H9 (cell line): ENCODE results near the gene PRKCG. TPM values are rescaled to one million over a fixed set of nuclear protein-coding genes. Genes with fewer than 3 reads are reported as not detected.

Experiments used
- DNase-seq: peaks from one replicate; pipeline ENCODE4 v3.0.0-alpha.2; 2017
- H2AFZ ChIP-seq: one replicate; pipeline ENCODE4 v1.6.1; 2013; ENCODE audit warnings: mild to moderate bottlenecking, low read length, control low read depth, moderate library complexity
- H2AK5ac ChIP-seq: 2 replicates; pipeline ENCODE4 v1.6.1; 2013; ENCODE audit warnings: low read length, control low read depth, mixed read lengths; ENCODE audit not compliant: insufficient read length
- H2BK120ac ChIP-seq: one replicate; pipeline ENCODE4 v1.6.1; 2013; ENCODE audit warnings: low read depth, mild to moderate bottlenecking, low read length, control low read depth, inconsistent platforms; ENCODE audit not compliant: poor library complexity, severe bottlenecking
- H2BK12ac ChIP-seq: 2 replicates; pipeline ENCODE4 v1.6.1; 2013; ENCODE audit warnings: low read length, control low read depth, mixed read lengths, low read depth; ENCODE audit not compliant: insufficient read length
- H2BK15ac ChIP-seq: 2 replicates; pipeline ENCODE4 v1.6.1; 2013; ENCODE audit warnings: low read depth, low read length, control low read depth
- H2BK20ac ChIP-seq: one replicate; pipeline ENCODE4 v1.6.1; 2013; ENCODE audit warnings: low read depth, mild to moderate bottlenecking, low read length, control low read depth, inconsistent platforms; ENCODE audit not compliant: poor library complexity, severe bottlenecking
- H2BK5ac ChIP-seq: 2 replicates; pipeline ENCODE4 v1.6.1; 2013; ENCODE audit warnings: low read length, control low read depth, mixed read lengths; ENCODE audit not compliant: insufficient read length
- H3K14ac ChIP-seq: 2 replicates; pipeline ENCODE4 v1.6.1; 2013; ENCODE audit warnings: low read length, control low read depth; ENCODE audit not compliant: insufficient read depth
- H3K18ac ChIP-seq: 2 replicates; pipeline ENCODE4 v1.6.1; 2013; ENCODE audit warnings: low read depth, mild to moderate bottlenecking, mixed read lengths, low read length, control low read depth; ENCODE audit not compliant: insufficient read length
- H3K23ac ChIP-seq: 2 replicates; pipeline ENCODE4 v1.6.1; 2013; ENCODE audit warnings: low read length, control low read depth, mixed read lengths, low read depth; ENCODE audit not compliant: insufficient read length
- H3K23me2 ChIP-seq: 2 replicates; pipeline ENCODE4 v1.6.1; 2013; ENCODE audit warnings: low read depth, mild to moderate bottlenecking, mixed read lengths, low read length, control low read depth; ENCODE audit not compliant: insufficient read length, poor library complexity, severe bottlenecking
- H3K27ac ChIP-seq: 2 replicates; pipeline ENCODE4 v1.5.1; 2013; ENCODE audit warnings: low read length, control low read depth, mixed read lengths, low read depth; ENCODE audit not compliant: insufficient read length
- H3K27me3 ChIP-seq: 2 replicates; pipeline ENCODE4 v1.6.1; 2013; ENCODE audit warnings: low read length, control low read depth, inconsistent platforms; ENCODE audit not compliant: insufficient read depth
- H3K4ac ChIP-seq: 2 replicates; pipeline ENCODE4 v1.6.1; 2013; ENCODE audit warnings: low read depth, mild to moderate bottlenecking, control low read depth, inconsistent platforms, low read length, moderate library complexity
- H3K4me1 ChIP-seq: 2 replicates; pipeline ENCODE4 v1.6.1; 2013; ENCODE audit warnings: low read length, control low read depth, inconsistent platforms; ENCODE audit not compliant: insufficient read depth
- H3K4me2 ChIP-seq: 2 replicates; pipeline ENCODE4 v1.6.1; 2013; ENCODE audit warnings: low read length, control low read depth, mixed read lengths; ENCODE audit not compliant: insufficient read length, insufficient read depth
- H3K56ac ChIP-seq: 2 replicates; pipeline ENCODE4 v1.6.1; 2013; ENCODE audit warnings: low read depth, mild to moderate bottlenecking, mixed read lengths, low read length, control low read depth; ENCODE audit not compliant: insufficient read length
- H3K79me1 ChIP-seq: 2 replicates; pipeline ENCODE4 v1.6.1; 2013; ENCODE audit warnings: low read depth, mild to moderate bottlenecking, moderate library complexity, low read length, control low read depth, inconsistent platforms; ENCODE audit not compliant: insufficient read depth, poor library complexity, severe bottlenecking
- H3K79me2 ChIP-seq: 2 replicates; pipeline ENCODE4 v1.6.1; 2013; ENCODE audit warnings: low read length, control low read depth, inconsistent platforms; ENCODE audit not compliant: insufficient read depth
- H3K9ac ChIP-seq: 2 replicates; pipeline ENCODE4 v1.6.1; 2013; ENCODE audit warnings: low read length, control low read depth, mixed read lengths; ENCODE audit not compliant: insufficient read length; ENCODE audit errors: extremely low read depth
- H3K9me3 ChIP-seq: one replicate; pipeline ENCODE4 v1.6.1; 2013; ENCODE audit warnings: low read depth, low read length, inconsistent platforms; ENCODE audit not compliant: control insufficient read depth
- H3T11ph ChIP-seq: one replicate; pipeline ENCODE4 v1.6.1; 2013; ENCODE audit warnings: mild to moderate bottlenecking, low read length, control low read depth, inconsistent platforms
- H4K20me1 ChIP-seq: one replicate; pipeline ENCODE4 v1.6.1; 2013; ENCODE audit not compliant: control insufficient read depth, insufficient read length, insufficient read depth
- H4K5ac ChIP-seq: 2 replicates; pipeline ENCODE4 v1.6.1; 2013; ENCODE audit warnings: low read depth, mild to moderate bottlenecking, mixed read lengths, low read length, control low read depth; ENCODE audit not compliant: insufficient read length
- H4K8ac ChIP-seq: replicated peaks from 2 replicates; pipeline ENCODE4 v1.6.1; 2013; ENCODE audit warnings: low read length, control low read depth, mixed read lengths, low read depth; ENCODE audit not compliant: insufficient read length
- H4K91ac ChIP-seq: 2 replicates; pipeline ENCODE4 v1.6.1; 2013; ENCODE audit warnings: low read depth, mild to moderate bottlenecking, moderate library complexity, mixed read lengths, low read length, control low read depth; ENCODE audit not compliant: insufficient read length
- H3K27ac Mint-ChIP-seq, 3 experiments: 2 replicates in 2 of 3; 3 replicates in 1 of 3; pipeline ENCODE4 v1.8.0; 2020 to 2021; ENCODE audit warnings: mixed read lengths in 3 of 3, mild to moderate bottlenecking in 1 of 3, moderate library complexity in 1 of 3
- H3K27me3 Mint-ChIP-seq: 2 replicates; pipeline ENCODE4 v1.8.0; 2021; ENCODE audit warnings: low read depth, mild to moderate bottlenecking, moderate library complexity, mixed read lengths
- H3K36me3 Mint-ChIP-seq, 3 experiments: 2 replicates in 2 of 3; 3 replicates in 1 of 3; pipeline ENCODE4 v1.8.0; 2020 to 2021; ENCODE audit warnings: low read depth in 3 of 3, mixed read lengths in 3 of 3; ENCODE audit not compliant: insufficient read depth in 1 of 3
- H3K4me1 Mint-ChIP-seq, 2 experiments: 2 replicates each; pipeline ENCODE4 v1.8.0; 2020; ENCODE audit warnings: mixed read lengths in 2 of 2
- H3K4me3 Mint-ChIP-seq, 2 experiments: 2 replicates in 1 of 2; 3 replicates in 1 of 2; pipeline ENCODE4 v1.8.0; 2020 to 2021; ENCODE audit warnings: mild to moderate bottlenecking in 2 of 2, mixed read lengths in 2 of 2, moderate library complexity in 1 of 2
- H3K9me3 Mint-ChIP-seq, 2 experiments: 2 replicates in 1 of 2; 3 replicates in 1 of 2; pipeline ENCODE4 v1.8.0; 2020; ENCODE audit warnings: mild to moderate bottlenecking in 2 of 2, mixed read lengths in 2 of 2, moderate library complexity in 1 of 2
- WGBS: extraction: QIAGEN DNeasy Blood & Tissue Kit; methylation state at CpG from one replicate; pipeline ENCODE4 v1.1.7; 2013; ENCODE audit warnings: missing lambda C conversion rate, low lambda C conversion rate, mixed read lengths; ENCODE audit not compliant: insufficient read length; ENCODE audit errors: extremely low coverage; 5-methylcytosine and 5-hydroxymethylcytosine counted together
- total RNA-seq: library from RNA; stranded (reverse); gene quantifications from 2 replicates; pipeline ENCODE4 v1.2.1, GENCODE V29; 2021
- TF ChIP-seq, protein P1 (sequence below): fragments of 200-600 bp; sonication (generic); conservative IDR thresholded peaks from 3 replicates; pipeline ENCODE4 v1.8.0; 2021; ENCODE audit warnings: antibody characterized with exemption, mild to moderate bottlenecking

Gene PRKCG
- total RNA-seq, 1 experiment from 2014 or later = 8.8 TPM

DNA sequence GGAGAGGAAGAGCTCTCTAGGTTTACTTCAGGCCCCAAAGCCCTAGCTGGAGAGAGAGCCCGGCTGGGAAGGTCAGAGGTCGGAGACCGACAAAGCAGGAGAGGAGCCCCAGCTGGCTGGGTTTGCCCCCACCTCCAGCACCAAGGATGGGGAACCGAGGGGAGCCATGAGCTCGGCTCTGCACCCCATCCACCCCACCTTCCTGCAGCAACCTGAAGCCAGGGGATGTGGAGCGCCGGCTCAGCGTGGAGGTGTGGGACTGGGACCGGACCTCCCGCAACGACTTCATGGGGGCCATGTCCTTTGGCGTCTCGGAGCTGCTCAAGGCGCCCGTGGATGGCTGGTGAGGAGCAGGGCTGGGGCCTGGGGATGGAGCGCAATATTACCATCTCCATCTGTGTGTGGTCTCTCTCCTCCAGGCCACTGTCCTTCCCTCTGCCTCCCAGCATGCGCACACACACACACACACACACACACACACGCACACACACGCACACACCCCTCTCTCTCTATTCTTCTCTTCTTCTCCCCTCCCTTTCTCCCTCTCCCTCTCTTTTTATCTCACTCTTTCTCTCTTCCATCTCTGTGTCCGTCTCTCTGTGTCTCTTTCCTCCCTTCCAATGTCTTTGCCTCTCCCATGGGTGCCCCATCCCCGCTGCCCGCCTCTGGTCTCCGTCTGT, 10.4 kb downstream of the PRKCG start:
- Histone ChIP-seq H3K27ac (no peak overlapping the region), H3K9ac (no peak overlapping the region), H3K18ac (no peak overlapping the region), H3K9me3 (no peaks in the 10 kb centered on the region), H2BK20ac (no peak overlapping the region), H4K91ac (no peak overlapping the region), H2BK5ac (no peak overlapping the region), H3K27me3 (no peaks in the 10 kb centered on the region), H3K23me2 (no peaks in the 10 kb centered on the region), H3T11ph (no peak overlapping the region), H2BK120ac (no peak overlapping the region), H3K4me2 (no peak overlapping the region), H2BK15ac (no peak overlapping the region), H3K4ac (no peak overlapping the region), H3K79me1 (no peaks in the 10 kb centered on the region), H4K8ac (no peak overlapping the region), H3K79me2 (no peaks in the 10 kb centered on the region), H2AK5ac (no peak overlapping the region), H3K4me1 (0 out of 2 replicates have a peak, but pooled peaks cover 3% of the 10 kb centered on the region), H3K56ac (no peak overlapping the region), H2BK12ac (no peak overlapping the region), H4K20me1 (no peaks in the 10 kb centered on the region), H3K14ac (no peak overlapping the region), H3K23ac (no peak overlapping the region), H2AFZ (no peak overlapping the region), H4K5ac (no peak overlapping the region)
- peak overlapping the region in 1 of 3 experiments; percentile 71; a peak in 1 of 7 replicates for H3K27ac Mint-ChIP-seq
- H3K4me1 Mint-ChIP-seq = peaks cover 30 to 50% of the 10 kb centered on the region in 2 experiments
- no CpG with 5 or more reads among the region's 23 CpGs for WGBS
- no peaks in the 10 kb centered on the region for H3K9me3 Mint-ChIP-seq
- peaks cover 6% of the 10 kb centered on the region for H3K27me3 Mint-ChIP-seq
- no peak for DNase-seq
- peaks cover 2 to 4% (median 4%) of the 10 kb centered on the region in 3 experiments; a peak in 4 of 7 replicates for H3K36me3 Mint-ChIP-seq
- H3K4me3 Mint-ChIP-seq = no peak overlapping the region
- TF ChIP-seq, protein P1, sequence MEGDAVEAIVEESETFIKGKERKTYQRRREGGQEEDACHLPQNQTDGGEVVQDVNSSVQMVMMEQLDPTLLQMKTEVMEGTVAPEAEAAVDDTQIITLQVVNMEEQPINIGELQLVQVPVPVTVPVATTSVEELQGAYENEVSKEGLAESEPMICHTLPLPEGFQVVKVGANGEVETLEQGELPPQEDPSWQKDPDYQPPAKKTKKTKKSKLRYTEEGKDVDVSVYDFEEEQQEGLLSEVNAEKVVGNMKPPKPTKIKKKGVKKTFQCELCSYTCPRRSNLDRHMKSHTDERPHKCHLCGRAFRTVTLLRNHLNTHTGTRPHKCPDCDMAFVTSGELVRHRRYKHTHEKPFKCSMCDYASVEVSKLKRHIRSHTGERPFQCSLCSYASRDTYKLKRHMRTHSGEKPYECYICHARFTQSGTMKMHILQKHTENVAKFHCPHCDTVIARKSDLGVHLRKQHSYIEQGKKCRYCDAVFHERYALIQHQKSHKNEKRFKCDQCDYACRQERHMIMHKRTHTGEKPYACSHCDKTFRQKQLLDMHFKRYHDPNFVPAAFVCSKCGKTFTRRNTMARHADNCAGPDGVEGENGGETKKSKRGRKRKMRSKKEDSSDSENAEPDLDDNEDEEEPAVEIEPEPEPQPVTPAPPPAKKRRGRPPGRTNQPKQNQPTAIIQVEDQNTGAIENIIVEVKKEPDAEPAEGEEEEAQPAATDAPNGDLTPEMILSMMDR = no peak
